ENCODE measurements around the gene ORM1.

Gene ORM1

GRCh38 chr9:114287001-114287762, 35.7 kb upstream of the ORM1 start:
- DNase-seq: no peak

GRCh38 chr9:114287763-114288192, 35.1 kb upstream of the ORM1 start:
- DNase-seq: no peak

GRCh38 chr9:114288193-114289091, 34.5 kb upstream of the ORM1 start:
- no peak for DNase-seq

GRCh38 chr9:114289106-114289505, 33.8 kb upstream of the ORM1 start:
- no peak for DNase-seq

- no peak for DNase-seq
These were observed 33.1 kb upstream of the ORM1 start for GRCh38 chr9:114289571-114290481.

- DNase-seq: peak in 1 of 51 donors; percentile 65
These were observed 32.3 kb upstream of the ORM1 start for GRCh38 chr9:114290561-114290986.

- DNase-seq: peak in 47 of 51 donors; percentile 9 to 90 (median 56)
These were observed 31.8 kb upstream of the ORM1 start for GRCh38 chr9:114291064-114291474.

- no peak for DNase-seq
These were observed 30.9 kb upstream of the ORM1 start for GRCh38 chr9:114291886-114292590.

- no peak for DNase-seq
These were observed 28.2 kb upstream of the ORM1 start for GRCh38 chr9:114294664-114295063.

GRCh38 chr9:114296338-114296737, 26.6 kb upstream of the ORM1 start:
- DNase-seq: no peak

GRCh38 chr9:114299286-114300152, 23.4 kb upstream of the ORM1 start:
- no peak for DNase-seq

- no peak for DNase-seq
These were observed 22.6 kb upstream of the ORM1 start for GRCh38 chr9:114300153-114300845.

GRCh38 chr9:114300846-114301797, 21.8 kb upstream of the ORM1 start:
- DNase-seq: no peak

GRCh38 chr9:114301798-114302565, 20.9 kb upstream of the ORM1 start:
- no peak for DNase-seq

GRCh38 chr9:114302727-114303126, 20.2 kb upstream of the ORM1 start:
- DNase-seq: no peak

- no peak for DNase-seq
These were observed 19.3 kb upstream of the ORM1 start for GRCh38 chr9:114303571-114303970.

GRCh38 chr9:114303977-114304376, 18.9 kb upstream of the ORM1 start:
- no peak for DNase-seq

All from hypothalamus (tissue), 51 donors.